GM12865 (cell line): ENCODE results near the gene LBX2.

Source experiments
- DNase-seq: peaks from one replicate; pipeline ENCODE4 v3.0.0; 2010; ENCODE audit warnings: low read depth
- H3K4me3 ChIP-seq: 2 replicates; pipeline ENCODE4 v1.5.1; 2011; ENCODE audit warnings: mild to moderate bottlenecking, low read depth, low read length, control low read depth
- CTCF ChIP-seq: IDR thresholded peaks from 2 replicates; pipeline ENCODE4 v1.5.1; 2011; ENCODE audit warnings: low read length, control low read depth, low read depth, inconsistent platforms; ENCODE audit not compliant: insufficient read depth; ENCODE audit errors: missing control alignments

LBX2 gene

GRCh38 chr2:74525717-74526648 lies 26.6 kb upstream of the LBX2 start, which contains the start of gene DQX1:
DQX1 (minus strand) TSS chr2:74526231; CDS start chr2:74525729, 502 bp downstream.
- TF ChIP-seq CTCF = no peak
- H3K4me3 ChIP-seq = no peak within 1 kb of the TSS
- DNase-seq = peak; percentile 75

DNA sequence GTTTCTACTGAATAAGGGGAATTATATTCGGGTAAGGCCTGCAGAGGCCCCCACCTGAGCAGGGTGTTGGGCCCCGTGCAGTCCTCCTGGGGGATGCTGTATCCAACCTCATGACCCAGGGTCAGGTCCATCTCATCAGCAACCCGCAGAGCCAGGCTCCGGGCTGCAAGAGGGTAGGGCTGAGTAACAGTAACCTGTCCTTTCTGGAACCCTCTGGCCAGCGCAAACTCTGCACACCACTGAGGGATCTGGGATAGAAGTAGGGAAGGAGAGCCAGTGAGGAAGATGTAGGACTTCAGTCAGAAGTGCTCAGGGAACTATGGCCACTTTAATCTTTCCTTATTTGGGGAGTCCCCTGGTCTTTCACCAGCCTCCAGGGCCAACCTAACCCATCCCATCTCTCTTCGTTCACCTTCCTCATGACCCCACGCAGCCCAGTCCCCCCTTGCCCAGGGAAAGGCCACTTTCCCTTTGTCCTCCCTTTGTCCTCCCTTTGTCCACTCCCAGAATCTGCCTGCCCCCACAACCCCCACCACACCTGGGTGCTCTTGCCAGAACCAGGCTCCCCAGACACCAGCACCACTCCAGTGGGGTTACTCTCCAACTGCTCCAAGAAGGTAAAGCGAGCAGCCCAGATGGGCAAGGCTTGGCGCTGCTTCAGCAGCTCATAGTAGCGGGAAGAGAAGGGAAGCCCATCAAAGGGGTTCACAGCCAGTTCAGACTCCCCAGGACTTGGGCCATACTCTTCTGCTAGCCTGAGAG lies 25.7 kb upstream of the LBX2 start:
- no peak for TF ChIP-seq CTCF

DNA sequence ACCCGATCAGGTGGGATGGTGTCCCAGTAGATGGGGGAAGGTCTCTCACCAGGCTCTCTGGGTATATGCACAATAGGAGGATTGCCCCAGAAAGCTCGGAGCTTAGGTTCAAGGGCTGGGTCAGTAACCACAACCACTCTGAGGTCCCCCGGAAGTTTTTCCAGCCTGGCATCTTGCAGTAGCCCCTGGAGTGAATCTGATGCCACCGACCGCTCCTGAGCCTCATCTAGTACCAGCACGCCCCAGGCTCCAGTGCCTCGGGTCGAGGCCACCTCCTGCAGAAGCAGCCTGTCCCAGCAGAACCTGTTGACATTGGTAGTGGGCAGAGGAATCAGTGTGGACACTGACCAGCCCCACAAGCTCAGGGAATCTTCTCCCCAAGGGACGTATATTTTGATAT lies 24.6 kb upstream of the LBX2 start:
- H3K4me3 ChIP-seq = no peak overlapping the region
- no peak for TF ChIP-seq CTCF
- DNase-seq = no peak

More for the DNA sequence above, 25.7 kb upstream of the LBX2 start:
- DNase-seq = no peak
- no peak overlapping the region for H3K4me3 ChIP-seq

- no peak for DNase-seq
- TF ChIP-seq CTCF = no peak
- no peak overlapping the region for H3K4me3 ChIP-seq
Observed at GRCh38 chr2:74522516-74522915, 23.1 kb upstream of the LBX2 start.

GRCh38 chr2:74516650-74517049 lies 17.2 kb upstream of the LBX2 start:
- peak overlapping the region; percentile 34 for H3K4me3 ChIP-seq
- DNase-seq = no peak
- no peak for TF ChIP-seq CTCF

DNA sequence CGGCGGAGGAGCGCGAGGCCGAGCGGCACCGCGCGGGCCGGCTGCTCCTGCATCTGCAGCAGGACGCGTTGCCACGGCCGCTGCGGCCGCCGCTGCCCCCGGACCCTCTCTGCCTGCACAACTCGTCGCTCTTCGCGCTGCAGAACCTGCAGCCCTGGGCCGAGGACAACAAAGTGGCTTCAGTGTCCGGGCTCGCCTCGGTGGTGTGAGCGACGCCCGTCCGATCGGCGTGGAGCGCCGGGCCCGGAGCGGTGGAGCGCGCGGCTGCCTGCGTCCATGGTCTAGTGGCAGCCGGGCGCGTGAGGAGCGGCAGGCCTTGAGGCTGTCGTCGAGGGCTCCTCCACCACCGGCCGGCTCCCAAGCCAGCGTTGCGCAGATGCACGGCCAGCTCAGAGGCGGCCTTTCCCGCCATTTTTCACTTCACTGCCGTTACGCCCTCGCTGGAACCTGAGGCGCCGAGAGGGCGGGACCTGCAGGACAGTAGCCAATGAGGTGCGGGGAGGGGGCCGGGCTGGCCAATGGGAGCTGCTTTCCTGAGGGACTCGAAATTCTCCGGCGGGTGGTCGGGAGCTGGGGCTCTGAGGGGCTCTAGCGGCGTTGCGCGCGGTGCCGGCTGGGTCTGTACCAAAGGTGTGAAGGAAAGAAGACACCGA lies 16.7 kb upstream of the LBX2 start:
- H3K4me3 ChIP-seq = peak overlapping the region; percentile 34
- peak; percentile 82 for DNase-seq
- no peak for TF ChIP-seq CTCF
